GM18526 (cell line): ENCODE data around the gene TMEM259.

Experiments
- POLR2A ChIP-seq: IDR thresholded peaks from 3 replicates; pipeline ENCODE4 v1.6.1; 2011; ENCODE audit not compliant: insufficient read length; ENCODE audit errors: extremely low read depth

TMEM259 gene

GRCh38 chr19:1015061-1015781 lies 5.7 kb downstream of the TMEM259 start:
- no peak for TF ChIP-seq POLR2A

- TF ChIP-seq POLR2A: no peak
Observed at GRCh38 chr19:1014161-1015060, 6.5 kb downstream of the TMEM259 start.

DNA sequence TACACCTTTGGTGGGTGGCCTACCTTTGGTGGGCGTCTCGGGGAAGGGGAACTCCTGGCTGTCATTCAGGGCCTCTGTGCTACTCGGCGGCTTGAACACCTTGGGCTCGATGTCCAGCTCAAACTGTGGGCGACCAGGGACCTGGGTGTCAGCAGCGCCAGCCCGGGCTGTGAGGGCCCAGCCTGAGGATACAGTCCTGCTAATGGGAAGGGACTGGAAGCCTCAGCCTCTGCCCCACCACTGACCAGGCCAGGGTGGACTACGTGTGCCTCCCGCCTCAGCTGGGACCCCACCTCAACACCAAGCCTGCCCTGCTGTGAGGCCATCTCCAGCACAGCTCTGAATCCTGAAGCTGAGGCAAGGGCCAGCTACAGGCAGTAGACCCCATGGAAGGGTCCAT lies 7.7 kb downstream of the TMEM259 start:
- no peak for TF ChIP-seq POLR2A

DNA sequence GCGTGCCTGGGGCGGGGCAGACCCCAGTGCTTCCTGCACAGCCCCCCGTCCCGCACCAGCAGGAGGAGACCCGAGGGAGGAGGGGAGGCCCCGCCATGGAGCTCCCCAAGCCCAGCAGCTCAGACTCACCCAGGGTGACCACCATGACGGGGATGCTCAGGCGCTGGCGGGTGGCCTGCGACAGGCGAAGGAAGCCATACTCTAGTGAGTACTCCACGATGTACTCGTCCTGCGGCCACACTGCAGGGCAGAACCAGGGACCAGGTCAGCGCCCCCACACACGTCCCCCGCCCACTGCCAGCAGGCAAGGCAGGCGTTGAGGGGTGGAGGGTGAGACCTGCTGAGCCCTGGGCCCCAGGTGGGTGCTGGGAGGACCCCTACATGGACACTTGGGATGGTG lies 8.6 kb downstream of the TMEM259 start:
- no peak for TF ChIP-seq POLR2A

DNA sequence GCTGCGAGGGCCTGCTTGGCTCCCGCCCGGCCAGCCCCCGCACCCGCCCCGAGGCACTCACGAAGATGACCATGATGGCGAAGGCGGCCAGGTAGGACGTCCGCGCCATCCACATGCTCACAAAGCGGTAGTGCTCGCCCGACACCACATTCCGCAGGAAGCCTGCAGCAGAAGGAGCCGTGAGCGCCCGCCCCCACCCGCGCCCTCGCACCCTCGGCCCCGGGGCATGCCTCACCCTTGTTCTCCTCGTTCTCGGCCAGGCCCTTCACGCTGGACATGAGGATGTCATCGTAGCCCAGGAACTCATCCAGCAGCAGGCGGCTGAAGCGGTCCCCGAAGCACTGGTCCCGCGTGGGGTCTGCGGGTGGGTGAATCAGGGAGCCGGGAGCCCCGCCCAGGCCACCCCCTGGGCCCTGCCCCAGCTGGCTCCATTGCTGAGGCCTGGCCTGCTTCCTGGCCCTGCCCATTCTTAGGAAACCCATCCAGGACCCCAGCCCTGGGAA lies 9.0 kb downstream of the TMEM259 start:
- TF ChIP-seq POLR2A: no peak

- no peak for TF ChIP-seq POLR2A
Observed at GRCh38 chr19:1010586-1011510, 10.1 kb downstream of the TMEM259 start.

DNA sequence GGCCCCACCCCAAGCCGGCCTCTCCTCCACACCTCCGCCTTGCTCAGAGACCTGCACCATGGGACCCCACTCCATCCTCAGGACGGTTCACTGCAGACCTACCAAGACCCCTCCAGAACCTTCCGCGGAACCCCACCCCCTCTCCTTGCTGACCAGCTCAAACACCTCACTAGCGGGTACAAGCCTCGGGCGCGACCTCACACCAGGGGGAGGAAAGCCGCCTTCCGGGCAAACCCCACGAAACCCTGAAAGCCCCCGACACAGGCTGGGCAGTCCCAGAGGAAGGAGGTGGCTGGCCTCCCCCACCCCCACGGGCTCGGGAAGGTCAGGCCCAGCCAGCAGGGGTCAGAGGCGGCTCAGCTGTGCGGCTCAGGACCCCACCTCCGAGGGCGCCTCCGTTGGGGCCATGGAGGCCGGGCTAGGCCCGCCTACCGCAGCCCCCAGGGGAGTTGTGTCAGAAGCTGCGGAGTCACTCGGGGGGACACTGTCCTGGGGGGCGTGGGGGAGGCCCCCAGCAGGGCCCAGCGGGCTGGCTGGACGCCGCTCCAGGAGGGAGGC lies 10.9 kb downstream of the TMEM259 start:
- TF ChIP-seq POLR2A: no peak

DNA sequence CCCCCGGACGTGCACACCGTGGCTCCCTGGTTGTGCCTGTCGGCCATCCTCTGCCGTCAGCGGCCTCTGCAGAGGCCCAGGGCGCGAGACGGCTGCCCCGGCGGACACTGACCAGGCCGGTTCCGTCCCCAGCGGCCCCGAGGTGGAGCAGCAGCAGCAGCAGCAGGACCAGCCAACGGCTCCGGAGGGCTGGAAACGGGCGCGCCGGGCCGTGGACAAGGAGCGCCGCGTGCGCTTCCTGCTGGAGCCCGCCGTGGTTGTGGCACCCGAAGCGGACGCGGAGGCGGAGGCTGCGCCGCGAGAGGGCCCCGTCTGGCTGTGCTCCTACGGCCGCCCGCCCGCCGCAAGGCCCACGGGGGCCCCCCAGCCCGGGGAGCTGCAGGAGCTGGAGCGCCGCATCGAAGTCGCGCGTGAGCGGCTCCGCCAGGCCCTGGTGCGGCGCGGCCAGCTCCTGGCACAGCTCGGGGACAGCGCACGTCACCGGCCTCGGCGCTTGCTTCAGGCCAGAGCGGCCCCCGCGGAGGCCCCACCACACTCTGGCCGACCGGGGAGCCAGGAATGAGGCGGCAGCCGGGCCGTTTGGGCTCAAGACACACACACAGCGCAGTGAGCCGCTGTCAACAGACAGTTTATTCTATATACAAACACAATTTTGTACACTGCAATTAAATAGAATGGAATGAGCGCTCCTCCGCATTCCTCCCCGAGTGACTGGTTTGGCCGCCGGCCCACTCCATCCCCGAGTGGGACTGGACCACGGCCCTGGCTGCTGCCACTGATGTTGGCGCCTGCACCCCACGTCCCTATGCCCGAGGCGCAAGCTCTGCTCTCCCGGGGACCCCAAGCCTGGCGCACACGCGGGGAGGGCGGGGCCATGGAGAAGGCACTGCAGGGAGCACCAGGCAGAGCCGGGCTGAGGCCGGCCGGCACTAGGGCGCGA lies 11.6 kb downstream of the TMEM259 start:
- TF ChIP-seq POLR2A: no peak

- TF ChIP-seq POLR2A: no peak
Observed at GRCh38 chr19:1008268-1009040, 12.5 kb downstream of the TMEM259 start.

- no peak for TF ChIP-seq POLR2A
Observed at GRCh38 chr19:1007399-1008251, 13.3 kb downstream of the TMEM259 start.

- no peak for TF ChIP-seq POLR2A
Observed at GRCh38 chr19:1006711-1007398, 14.1 kb downstream of the TMEM259 start.
